GM12892 (cell line): ENCODE results near the gene MRPL24.

Experiments used
- POLR2A ChIP-seq: IDR thresholded peaks from 2 replicates; pipeline ENCODE4 v1.6.1; 2011; ENCODE audit warnings: low read depth, low read length, control low read depth
- POLR2AphosphoS5 ChIP-seq: IDR thresholded peaks from 2 replicates; pipeline ENCODE4 v1.6.1; 2011; ENCODE audit warnings: low read depth, low read length, control low read depth
- TAF1 ChIP-seq: IDR thresholded peaks from 2 replicates; pipeline ENCODE4 v1.6.1; 2011; ENCODE audit warnings: low read depth, mild to moderate bottlenecking, control low read depth, low read length, borderline replicate concordance

GRCh38 chr1:156767101-156767878, 26.4 kb upstream of the MRPL24 start, which contains the start of gene PRCC:
- TF ChIP-seq POLR2A (peak; percentile 45), POLR2AphosphoS5 (peak; percentile 81), TAF1 (peak; percentile 78)
